CD4-positive, alpha-beta T cell (primary cell): ENCODE data around the gene CFAP141. TPM values are rescaled to one million over a fixed set of nuclear protein-coding genes. Genes with fewer than 3 reads are reported as not detected.

ENCODE experiments used
- ATAC-seq: fragments of 200-7000 bp; cut with Tn5 transposase; one replicate; pipeline ENCODE4 v1.10.0; 2022; ENCODE audit warnings: mild to moderate bottlenecking; ENCODE audit not compliant: poor library complexity
- CTCF ChIA-PET: fragments of 350-600 bp; sonication (Branson Sonifier 250); formaldehyde crosslinking; loops from one replicate; lab custom pipeline; 2021; ENCODE audit warnings: antibody characterized with exemption, inconsistent platforms; lab: Charles Lee
- POLR2A ChIA-PET: fragments of 350-600 bp; sonication (Branson Sonifier 250); formaldehyde crosslinking; loops from one replicate; lab custom pipeline; 2021; ENCODE audit warnings: antibody characterized with exemption, inconsistent platforms; lab: Charles Lee
- DNase-seq, 14 experiments: peaks; one replicate each; pipeline ENCODE4 v3.0.0-alpha.2; 2013 to 2020; ENCODE audit warnings: mixed read lengths in 2 of 14
- H3K27ac ChIP-seq, 2 donors: one replicate each; pipeline versions ENCODE4 v1.5.1 to v1.7.0; 2013; ENCODE audit warnings: low read length in 2 of 2, low read depth in 1 of 2, mild to moderate bottlenecking in 1 of 2
- H3K27me3 ChIP-seq, 2 experiments: 1 replicate in 1 of 2; 2 replicates in 1 of 2; pipeline versions ENCODE4 v1.6.1 to v1.7.0; 2013; ENCODE audit warnings: low read length in 2 of 2, control low read depth in 1 of 2, mild to moderate bottlenecking in 1 of 2, moderate library complexity in 1 of 2; ENCODE audit not compliant: insufficient read depth in 2 of 2, control insufficient read depth in 1 of 2
- H3K36me3 ChIP-seq: one replicate; pipeline ENCODE4 v1.6.1; 2013; ENCODE audit warnings: low read length, control low read depth; ENCODE audit not compliant: insufficient read depth
- H3K4me1 ChIP-seq: one replicate; pipeline ENCODE4 v1.6.1; 2013; ENCODE audit warnings: low read length, control low read depth; ENCODE audit not compliant: insufficient read depth
- H3K4me3 ChIP-seq: one replicate; pipeline ENCODE4 v1.5.1; 2013; ENCODE audit warnings: mild to moderate bottlenecking, low read length, moderate library complexity
- H3K9me3 ChIP-seq, 2 experiments: 1 replicate in 1 of 2; 2 replicates in 1 of 2; pipeline versions ENCODE4 v1.6.1 to v1.7.0; 2013; ENCODE audit warnings: low read length in 2 of 2, mild to moderate bottlenecking in 2 of 2, control low read depth in 1 of 2, moderate library complexity in 1 of 2; ENCODE audit not compliant: control insufficient read depth in 1 of 2, insufficient read depth in 1 of 2
- H3K27ac Mint-ChIP-seq: one replicate; pipeline ENCODE4 v1.8.0; 2020; ENCODE audit warnings: mixed read lengths
- H3K27me3 Mint-ChIP-seq: one replicate; pipeline ENCODE4 v1.8.0; 2021; ENCODE audit warnings: mixed read lengths
- H3K36me3 Mint-ChIP-seq: one replicate; pipeline ENCODE4 v1.8.0; 2021; ENCODE audit warnings: low read depth, mixed read lengths
- H3K4me1 Mint-ChIP-seq: one replicate; pipeline ENCODE4 v1.8.0; 2021; ENCODE audit warnings: low read depth, mixed read lengths
- H3K4me3 Mint-ChIP-seq: one replicate; pipeline ENCODE4 v1.8.0; 2020; ENCODE audit warnings: mild to moderate bottlenecking, mixed read lengths
- H3K9me3 Mint-ChIP-seq: one replicate; pipeline ENCODE4 v1.8.0; 2020; ENCODE audit warnings: mixed read lengths
- intact Hi-C, 2 experiments: fragments of 100-400 bp; cut with DNase I in 1 of 2; cut with micrococcal nuclease in 1 of 2; formaldehyde crosslinking; loops; one replicate each; pipeline versions ENCODE4 v1.15.1 to v1.9.0; 2023 to 2025; cut with DNase I, micrococcal nuclease
- total RNA-seq, 174 experiments: library from RNA in 2 of 174; stranded (reverse) in 2 of 174; gene quantifications; one replicate each; pipeline ENCODE4 v1.2.3 and lab custom pipeline; 2021 to 2026
- TF ChIP-seq, protein P1 (sequence below): fragments of 200-600 bp; IDR thresholded peaks from one replicate; pipeline ENCODE4 v1.8.0; 2022; ENCODE audit warnings: antibody characterized with exemption, mild to moderate bottlenecking

CFAP141 gene
- total RNA-seq, 2 experiments from 2014 or later: not detected

DNA sequence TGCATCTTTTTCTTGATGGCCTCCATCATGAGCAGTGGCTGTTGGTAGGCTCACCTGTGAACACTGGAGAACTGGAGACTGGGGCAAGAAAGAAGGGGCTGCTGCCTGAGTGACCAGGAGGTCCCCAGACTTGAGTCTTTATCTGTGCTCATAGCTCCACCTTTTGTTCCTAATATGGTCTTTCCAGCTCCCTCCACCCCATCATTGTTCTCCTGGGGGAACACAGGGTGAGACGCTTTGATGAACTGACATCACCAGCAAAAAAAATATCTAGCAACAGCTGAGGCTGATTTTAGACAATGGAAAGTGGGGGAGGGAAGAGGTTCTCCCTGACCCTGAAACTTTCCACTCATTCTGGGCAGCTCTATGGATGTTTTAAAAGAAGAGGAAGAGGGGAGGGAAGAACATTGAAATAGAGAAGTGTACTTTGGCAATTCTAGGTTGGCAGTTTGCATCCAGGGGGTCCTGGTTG, 14.1 kb downstream of the CFAP141 start, which contains the start of gene TPM3:
TPM3 (minus strand) TSS at position 111 of the 472 bp plus-strand sequence; CDS start at position 29, 82 bp downstream.
- Mint-ChIP-seq H3K4me3 (no peak within 1 kb of the TSS), H3K27ac (no peak within 1 kb of the TSS), H3K36me3 (no peaks in the 10 kb centered on the region), H3K4me1 (no peaks in the 10 kb centered on the region), H3K9me3 (no peaks in the 10 kb centered on the region), H3K27me3 (peaks cover 25% of the 10 kb centered on the region)
- TF ChIP-seq, protein P1, sequence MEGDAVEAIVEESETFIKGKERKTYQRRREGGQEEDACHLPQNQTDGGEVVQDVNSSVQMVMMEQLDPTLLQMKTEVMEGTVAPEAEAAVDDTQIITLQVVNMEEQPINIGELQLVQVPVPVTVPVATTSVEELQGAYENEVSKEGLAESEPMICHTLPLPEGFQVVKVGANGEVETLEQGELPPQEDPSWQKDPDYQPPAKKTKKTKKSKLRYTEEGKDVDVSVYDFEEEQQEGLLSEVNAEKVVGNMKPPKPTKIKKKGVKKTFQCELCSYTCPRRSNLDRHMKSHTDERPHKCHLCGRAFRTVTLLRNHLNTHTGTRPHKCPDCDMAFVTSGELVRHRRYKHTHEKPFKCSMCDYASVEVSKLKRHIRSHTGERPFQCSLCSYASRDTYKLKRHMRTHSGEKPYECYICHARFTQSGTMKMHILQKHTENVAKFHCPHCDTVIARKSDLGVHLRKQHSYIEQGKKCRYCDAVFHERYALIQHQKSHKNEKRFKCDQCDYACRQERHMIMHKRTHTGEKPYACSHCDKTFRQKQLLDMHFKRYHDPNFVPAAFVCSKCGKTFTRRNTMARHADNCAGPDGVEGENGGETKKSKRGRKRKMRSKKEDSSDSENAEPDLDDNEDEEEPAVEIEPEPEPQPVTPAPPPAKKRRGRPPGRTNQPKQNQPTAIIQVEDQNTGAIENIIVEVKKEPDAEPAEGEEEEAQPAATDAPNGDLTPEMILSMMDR: no peak
- CTCF ChIA-PET: interaction anchor here (0.7 kb wide), 1 partner anchor 183 kb away, joined by 3 read pairs; no protein-coding TSS in a partner anchor
- H3K27me3 ChIP-seq: peaks cover 0 to 17% of the 10 kb centered on the region in 2 experiments
- ATAC-seq (no peak), DNase-seq (no peak)
- H3K9me3 ChIP-seq: no peaks in the 10 kb centered on the region
- intact Hi-C loops: loop anchor here in 1 of 2 experiments (10.0 kb wide), 1 partner anchor 363 kb away; the partner anchor contains the start of gene UBE2Q1
- no peak within 1 kb of the TSS for H3K27ac ChIP-seq
- no peak within 1 kb of the TSS for H3K4me3 ChIP-seq
- no peaks in the 10 kb centered on the region for H3K36me3 ChIP-seq
- no peaks in the 10 kb centered on the region for H3K4me1 ChIP-seq
- POLR2A ChIA-PET: interaction anchor here (1.1 to 1.2 kb wide), 2 partner anchors 12 to 201 kb away, joined by 3 to 5 read pairs; partner anchors contain the start of gene RPS27

- H3K9me3 ChIP-seq: no peaks in the 10 kb centered on the region
- H3K4me1 Mint-ChIP-seq: peaks cover 5% of the 10 kb centered on the region
- H3K27ac Mint-ChIP-seq: no peak overlapping the region
- peaks cover 0 to 17% of the 10 kb centered on the region in 2 experiments for H3K27me3 ChIP-seq
- no peak for DNase-seq
- POLR2A ChIA-PET: no interaction called here
- CTCF ChIA-PET: interaction anchor here (1.1 kb wide), 1 partner anchor 9 kb away, joined by 3 read pairs; no protein-coding TSS in a partner anchor
- TF ChIP-seq, protein P1: no peak
- no peaks in the 10 kb centered on the region for H3K36me3 Mint-ChIP-seq
- H3K4me3 Mint-ChIP-seq: no peak overlapping the region
- intact Hi-C loops: loop anchor here in 1 of 2 experiments (10.0 kb wide), 1 partner anchor 364 kb away; the partner anchor contains the start of gene UBE2Q1
- no peaks in the 10 kb centered on the region for H3K4me1 ChIP-seq
- H3K4me3 ChIP-seq: no peak overlapping the region
- H3K36me3 ChIP-seq: no peaks in the 10 kb centered on the region
- H3K27ac ChIP-seq: no peak overlapping the region
- peaks cover 25% of the 10 kb centered on the region for H3K27me3 Mint-ChIP-seq
- no peak for ATAC-seq
- no peaks in the 10 kb centered on the region for H3K9me3 Mint-ChIP-seq
Observed at GRCh38 chr1:154190550-154190949, 15.6 kb downstream of the CFAP141 start.

DNA sequence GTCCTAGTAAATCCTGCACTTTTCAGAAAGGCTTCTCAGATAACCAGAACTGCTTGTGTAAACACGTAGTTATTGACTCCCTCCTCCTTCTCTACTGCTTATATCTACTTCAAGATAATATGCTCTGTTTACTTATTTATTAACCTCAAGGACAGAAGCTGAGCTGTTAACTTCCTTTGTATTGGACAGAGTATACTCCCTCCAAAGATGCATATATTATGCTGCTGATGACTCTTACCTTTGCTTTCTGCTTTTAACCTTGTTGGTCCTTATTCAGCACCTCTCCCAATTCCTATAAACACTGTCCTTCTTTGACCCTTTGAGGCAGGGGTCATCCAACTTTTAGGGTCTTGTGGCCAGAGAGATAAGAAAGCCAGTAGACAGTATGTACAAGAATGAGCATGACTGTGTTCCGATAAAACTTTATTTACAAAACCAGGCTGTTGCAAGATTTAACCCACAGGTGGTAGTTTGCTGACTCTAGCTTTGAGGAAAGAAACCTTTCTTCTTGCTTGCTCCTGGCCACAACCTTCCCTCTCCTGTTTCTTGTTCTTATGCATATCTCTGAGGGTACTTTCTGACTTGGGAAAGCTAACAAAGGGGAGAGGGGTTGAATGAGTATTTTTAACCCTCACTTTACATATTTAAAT, 19.2 kb downstream of the CFAP141 start:
- H3K4me3 ChIP-seq: no peak overlapping the region

More for the DNA sequence above, 19.2 kb downstream of the CFAP141 start:
- ChIA-PET POLR2A (no interaction called here), CTCF (interaction anchor here (0.5 kb wide), 1 partner anchor 84 kb away, joined by 3 read pairs; no protein-coding TSS in a partner anchor)
- TF ChIP-seq, protein P1: no peak
- Histone ChIP-seq H3K4me1 (peaks cover 10% of the 10 kb centered on the region), H3K9me3 (no peaks in the 10 kb centered on the region), H3K27me3 (peaks cover 0 to 2% of the 10 kb centered on the region in 2 experiments), H3K36me3 (no peaks in the 10 kb centered on the region), H3K27ac (no peak overlapping the region)
- Mint-ChIP-seq H3K4me1 (peaks cover 18% of the 10 kb centered on the region), H3K4me3 (no peak overlapping the region), H3K27ac (no peak overlapping the region), H3K36me3 (peaks cover 14% of the 10 kb centered on the region), H3K9me3 (no peaks in the 10 kb centered on the region), H3K27me3 (peaks cover 9% of the 10 kb centered on the region)
- ATAC-seq: no peak
- DNase-seq: no peak
- intact Hi-C loops: loop anchor here (1.0 to 2.0 kb wide), 2 partner anchors 85 to 148 kb away; partner anchors contain the start of gene HAX1 (in 1 of the 2)
